Measurements from ENCODE around the gene EVC.
"Not testable (repeated sequence)": the region's sequence is repeated elsewhere in the genome, so short reads cannot be mapped to it uniquely, and the experiment has no call there.

Gene EVC

DNA sequence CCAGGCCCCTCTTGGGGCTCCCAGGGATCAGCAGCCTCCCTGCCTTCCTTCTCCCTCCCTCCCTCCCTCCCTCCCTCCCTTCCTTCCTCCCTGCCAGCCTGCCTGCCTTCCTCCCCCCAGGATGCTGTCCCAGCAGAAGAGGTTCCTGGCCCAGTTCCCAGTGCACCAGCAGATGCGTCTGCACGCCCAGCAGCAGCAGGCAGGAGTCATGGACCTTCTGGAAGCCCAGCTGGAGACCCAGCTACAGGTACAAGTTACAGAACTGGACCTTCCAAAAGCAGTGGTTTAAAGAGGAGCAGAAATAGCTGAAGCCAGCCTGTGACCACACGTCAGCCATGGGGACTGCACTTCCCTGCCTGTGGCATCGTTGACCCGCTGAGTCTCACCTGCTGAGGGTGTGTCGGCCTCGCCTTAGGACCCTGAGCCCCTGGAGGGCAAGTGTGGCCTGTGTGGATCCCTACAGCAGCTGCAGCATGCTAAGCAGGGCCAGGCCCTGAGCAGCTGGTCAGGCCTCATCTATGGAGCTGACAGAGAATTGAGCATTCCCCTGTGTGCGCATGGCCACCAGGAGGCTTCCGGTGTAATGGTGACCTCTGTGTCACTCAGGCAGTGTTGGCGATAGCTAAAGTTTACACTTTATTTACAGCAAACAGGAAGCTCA is 97.2 kb downstream of the EVC start:
- in situ Hi-C loops (cut with MboI; ENCODE audit: low sequenced_read_pairs): no loop called here

DNA sequence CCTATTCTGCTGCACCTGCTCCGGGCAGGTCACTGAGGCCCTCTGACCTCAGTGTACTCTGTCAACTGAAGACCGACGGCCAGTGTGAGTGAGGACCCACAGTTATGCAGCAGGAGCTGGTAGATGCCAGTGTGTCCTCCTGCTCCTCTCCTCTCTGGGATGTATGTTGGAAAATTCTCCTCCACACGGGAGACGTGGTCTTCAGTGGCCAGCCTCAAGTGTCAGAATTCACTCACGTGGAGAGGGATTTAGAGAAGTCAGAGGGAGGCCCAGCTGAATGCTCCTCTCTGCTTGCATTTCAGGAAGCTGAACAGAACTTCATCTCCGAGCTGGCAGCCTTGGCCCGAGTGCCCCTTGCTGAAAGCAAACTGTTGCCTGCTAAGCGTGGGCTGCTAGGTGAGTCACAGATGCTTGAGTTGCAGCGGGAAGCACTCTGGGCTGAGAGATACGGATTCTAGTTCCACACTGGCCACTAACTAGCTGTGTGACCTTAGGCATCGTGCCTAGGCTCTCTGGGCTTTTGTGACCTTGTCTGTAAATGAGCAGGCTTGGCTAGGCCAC is 98.3 kb downstream of the EVC start:
- in situ Hi-C loops (cut with MboI; ENCODE audit: low sequenced_read_pairs): no loop called here

- in situ Hi-C loops (cut with MboI; ENCODE audit: low sequenced_read_pairs): no loop called here
Measured at GRCh38 chr4:5810151-5810550, 99.2 kb downstream of the EVC start.

GRCh38 chr4:5810770-5811430 is 99.9 kb downstream of the EVC start:
- in situ Hi-C loops (cut with MboI; ENCODE audit: low sequenced_read_pairs): no loop called here

DNA sequence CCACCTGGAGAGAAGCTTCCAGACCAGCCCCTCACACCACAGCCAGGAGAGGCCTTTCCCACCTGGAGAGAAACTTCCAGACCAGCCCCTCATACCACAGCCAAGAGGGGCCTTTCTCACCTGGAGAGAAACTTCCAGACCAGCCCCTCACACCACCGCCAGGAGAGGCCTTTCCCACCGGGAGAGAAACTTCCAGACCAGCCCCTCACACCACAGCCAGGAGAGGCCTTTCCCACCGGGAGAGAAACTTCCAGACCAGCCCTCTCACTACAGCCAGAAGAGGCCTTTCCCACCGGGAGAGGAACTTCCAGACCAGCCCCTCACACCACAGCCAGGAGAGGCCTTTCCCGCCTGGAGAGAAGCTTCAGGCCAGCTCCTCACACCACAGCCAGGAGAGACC is 101.1 kb downstream of the EVC start:
- in situ Hi-C loops (cut with MboI; ENCODE audit: low sequenced_read_pairs): not testable (repeated sequence)

GRCh38 chr4:5812506-5813229 is 101.7 kb downstream of the EVC start:
- in situ Hi-C loops (cut with MboI; ENCODE audit: low sequenced_read_pairs): no loop called here

DNA sequence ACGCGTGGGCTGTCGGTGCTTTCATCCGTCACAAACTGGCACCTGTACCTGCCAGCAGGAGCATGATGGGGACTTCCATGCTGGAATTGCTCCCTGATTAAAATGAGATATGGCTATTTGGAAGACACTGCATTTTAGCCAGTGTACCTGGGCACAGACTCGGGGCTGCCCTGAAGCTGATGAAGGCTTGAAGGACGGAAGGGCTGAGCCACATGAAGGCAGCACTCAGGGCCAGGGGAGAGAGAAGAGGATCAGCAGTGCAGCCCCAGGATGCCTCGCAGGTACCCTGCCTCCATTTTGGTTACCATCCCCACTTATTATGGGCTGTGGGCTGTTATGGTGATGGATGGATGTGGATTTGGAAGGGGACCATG is 102.9 kb downstream of the EVC start:
- in situ Hi-C loops (cut with MboI; ENCODE audit: low sequenced_read_pairs): no loop called here

- in situ Hi-C loops (cut with MboI; ENCODE audit: low sequenced_read_pairs): no loop called here
Measured at GRCh38 chr4:5814421-5814820, 103.4 kb downstream of the EVC start.

DNA sequence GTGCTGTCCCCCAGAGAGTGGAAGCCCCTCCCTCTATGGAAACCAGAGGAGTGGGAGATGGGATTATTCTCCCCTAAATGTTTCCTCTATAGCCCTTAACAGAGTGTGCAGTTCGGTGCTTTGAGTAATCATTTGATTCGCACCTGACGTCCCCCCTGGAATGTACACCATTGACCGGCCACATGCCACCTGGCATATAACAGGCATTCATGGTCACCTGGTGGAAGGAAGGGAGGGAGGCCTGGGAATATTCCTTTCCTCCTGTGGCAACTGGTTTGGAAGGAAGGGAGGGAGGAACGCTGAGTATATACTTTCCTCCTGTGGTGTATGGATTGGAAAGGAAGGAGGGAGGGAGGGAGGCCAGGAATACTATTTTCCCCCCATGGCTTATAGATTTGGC is 104.6 kb downstream of the EVC start:
- in situ Hi-C loops (cut with MboI; ENCODE audit: low sequenced_read_pairs): no loop called here

DNA sequence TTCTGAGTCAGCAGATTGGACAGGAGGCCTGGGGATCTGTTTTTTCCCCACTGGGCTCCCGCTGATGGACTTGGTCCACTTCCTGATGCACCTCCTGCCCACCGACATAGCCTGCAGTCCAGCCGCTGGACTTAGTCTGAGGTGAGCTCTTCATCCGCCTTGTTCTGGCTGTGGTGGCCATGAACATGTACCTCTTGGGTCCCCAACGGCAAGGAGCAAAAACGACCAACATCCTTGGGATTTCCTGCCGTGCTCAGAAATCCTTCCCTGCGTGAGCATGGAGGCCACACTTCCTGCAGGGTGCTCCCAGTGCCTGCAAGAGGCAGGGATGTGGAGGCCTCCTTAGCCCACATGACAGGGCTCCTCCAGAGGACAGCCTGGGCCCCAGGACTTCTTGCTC is 105.1 kb downstream of the EVC start:
- in situ Hi-C loops (cut with MboI; ENCODE audit: low sequenced_read_pairs): no loop called here

- in situ Hi-C loops (cut with MboI; ENCODE audit: low sequenced_read_pairs): no loop called here
Measured at GRCh38 chr4:5816851-5817375, 105.9 kb downstream of the EVC start.

DNA sequence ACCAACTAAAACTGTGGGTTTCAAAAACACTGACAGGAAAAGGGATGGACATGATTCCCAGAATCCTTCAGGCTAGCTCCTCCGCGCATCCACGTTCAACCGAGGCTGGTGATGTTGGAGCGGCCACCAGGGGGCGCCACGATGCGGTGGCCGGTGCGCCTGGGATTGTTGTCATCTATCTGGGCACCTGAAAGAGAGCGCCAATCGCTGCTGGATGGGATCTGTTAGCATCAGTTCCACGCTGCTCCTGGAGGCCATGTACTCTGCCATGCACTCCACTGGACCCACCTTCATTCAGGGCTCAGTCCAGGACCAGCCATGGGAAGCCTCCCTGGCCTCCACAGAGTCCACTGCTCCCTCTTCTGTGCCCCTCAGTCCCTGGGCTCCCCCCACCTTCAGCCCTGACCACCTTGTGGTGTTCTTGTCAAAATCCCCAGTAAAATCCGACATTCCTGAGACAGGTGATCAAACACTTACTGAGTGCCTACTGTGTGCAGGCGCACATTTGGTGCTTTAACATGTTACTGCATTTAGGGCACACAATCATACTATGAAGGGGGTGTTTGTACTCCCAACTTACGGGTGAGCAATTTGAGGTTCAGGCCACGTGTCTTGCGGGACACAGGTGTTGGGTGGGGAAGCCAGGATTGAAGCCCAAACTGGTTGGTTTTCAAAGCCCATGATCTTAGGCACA is 110.8 kb downstream of the EVC start:
- in situ Hi-C loops (cut with MboI; ENCODE audit: low sequenced_read_pairs): no loop called here

DNA sequence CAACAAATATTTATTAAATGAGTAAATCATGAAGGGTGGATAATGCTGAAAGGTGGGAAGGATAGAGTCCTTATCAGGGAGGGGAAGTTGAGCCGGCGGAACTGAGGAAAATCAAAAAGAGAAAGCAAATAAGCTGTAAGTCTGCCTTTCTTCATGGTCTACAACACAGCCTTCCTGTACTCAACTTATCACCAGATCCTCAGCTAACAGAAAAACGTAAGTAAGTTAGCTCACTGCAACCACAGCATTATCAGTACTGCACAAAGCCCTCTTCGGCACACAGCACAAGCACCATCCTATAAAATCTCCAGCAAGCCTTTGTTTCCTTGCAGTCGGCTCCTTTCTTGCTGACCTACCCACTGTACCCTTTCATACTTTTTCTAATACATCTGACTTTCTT is 111.6 kb downstream of the EVC start:
- in situ Hi-C loops (cut with MboI; ENCODE audit: low sequenced_read_pairs): no loop called here

DNA sequence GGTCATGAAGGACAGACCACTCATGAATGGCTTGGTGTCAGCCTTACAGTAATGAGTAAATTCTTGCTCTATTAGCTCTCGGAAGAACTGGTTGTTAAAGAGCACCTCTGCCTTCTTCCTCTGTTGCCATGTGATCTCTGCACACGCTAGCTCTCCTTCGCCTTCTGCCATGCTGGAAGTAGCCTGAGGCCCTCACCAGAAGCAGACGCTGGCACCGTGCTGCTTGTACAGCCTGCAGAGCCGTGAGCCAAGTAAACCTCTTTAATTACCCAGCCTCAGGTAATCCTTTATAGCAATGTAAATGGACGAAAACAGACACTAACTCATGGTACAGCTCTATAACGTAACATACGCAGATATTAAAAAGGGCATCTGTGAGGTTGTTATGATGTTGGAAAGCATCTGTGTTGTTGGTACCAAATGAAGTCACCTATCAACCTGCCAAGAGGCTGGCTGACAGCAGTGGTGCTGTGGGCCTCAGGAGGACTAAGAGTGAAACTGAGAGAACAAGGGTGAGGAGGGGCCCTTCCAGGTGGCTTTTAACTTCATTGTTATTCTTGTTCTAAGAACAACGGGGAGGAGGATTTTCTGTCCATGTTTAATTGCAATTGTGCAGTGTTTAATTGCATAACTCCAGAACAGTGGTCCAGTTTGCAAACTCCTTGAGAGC is 112.7 kb downstream of the EVC start:
- in situ Hi-C loops (cut with MboI; ENCODE audit: low sequenced_read_pairs): no loop called here

DNA sequence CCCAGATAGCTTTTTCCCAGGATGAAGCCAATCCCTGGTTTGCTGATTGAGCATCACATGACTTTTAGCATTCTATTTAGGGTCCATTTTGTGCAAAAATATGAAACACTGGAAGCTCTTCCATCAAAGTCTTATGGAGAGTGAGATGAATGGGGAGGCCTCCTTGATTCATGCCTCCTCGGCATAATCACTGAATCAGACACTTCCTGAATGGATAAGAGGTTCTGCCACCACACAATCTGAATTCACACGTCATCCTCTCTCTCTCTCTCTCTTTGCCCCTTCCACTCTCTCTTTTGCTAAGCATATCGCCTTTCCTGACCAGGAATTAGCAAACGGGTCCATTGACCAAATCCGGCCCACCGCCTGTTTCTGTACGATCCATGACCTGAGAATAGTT is 113.2 kb downstream of the EVC start:
- in situ Hi-C loops (cut with MboI; ENCODE audit: low sequenced_read_pairs): no loop called here

DNA sequence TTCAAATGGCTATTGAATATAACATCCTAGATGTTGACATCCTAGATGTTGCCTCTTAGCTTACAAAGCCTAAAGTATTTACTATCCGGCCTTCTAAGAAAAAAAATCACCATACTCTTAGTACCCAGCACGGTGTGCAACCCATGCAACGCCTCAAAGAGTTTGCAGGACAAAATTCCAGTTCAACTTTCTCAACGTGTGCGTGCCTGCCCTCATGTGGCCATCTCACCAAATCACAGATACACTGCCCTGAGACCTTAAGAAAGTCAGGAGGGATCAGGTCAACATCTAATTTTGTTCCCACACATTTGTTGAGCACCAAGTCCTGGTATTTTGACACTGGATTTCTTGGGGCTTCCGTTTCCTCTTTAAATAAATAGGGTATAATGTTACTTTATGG is 113.6 kb downstream of the EVC start:
- in situ Hi-C loops (cut with MboI; ENCODE audit: low sequenced_read_pairs): no loop called here

GRCh38 chr4:5825321-5826041 is 114.5 kb downstream of the EVC start:
- in situ Hi-C loops (cut with MboI; ENCODE audit: low sequenced_read_pairs): no loop called here

GRCh38 chr4:5826437-5827107 is 115.6 kb downstream of the EVC start:
- in situ Hi-C loops (cut with MboI; ENCODE audit: low sequenced_read_pairs): no loop called here
